ENCODE measurements around the gene KLHL12. TPM values are rescaled to one million over a fixed set of nuclear protein-coding genes. Genes with fewer than 3 reads are reported as not detected.

KLHL12 gene
- total and polyA plus RNA-seq, 2 donors (not counting 3 experiments of a cell fraction or from before 2014, with no cell fraction given) = 22.8 to 23.0 TPM

DNA sequence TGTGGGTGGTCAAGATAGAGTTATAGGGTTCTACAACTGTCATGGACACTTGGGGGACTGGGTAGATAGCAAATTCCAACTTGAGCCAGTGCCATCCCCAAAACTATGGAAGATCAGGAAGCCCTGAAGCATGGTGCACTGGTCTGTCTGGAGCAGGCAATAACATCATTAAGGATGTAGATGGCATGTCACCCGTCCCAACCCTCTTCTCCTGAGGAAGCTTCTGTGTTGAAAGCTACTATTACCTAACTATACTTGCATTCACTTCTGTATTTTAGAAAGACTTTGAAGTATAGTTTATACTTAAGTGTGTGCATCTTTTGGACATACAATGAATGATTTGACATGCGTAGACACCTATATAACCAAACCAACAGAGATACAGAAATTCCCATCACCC is 71.0 kb downstream of the KLHL12 start:
- dilution Hi-C loops (cut with MboI; ENCODE audit: extremely low pct_ligation_motif_present, low sequenced_read_pairs) (no loop called here), intact Hi-C loops (cut with micrococcal nuclease) (no loop called here)
- no peaks in the 10 kb centered on the region for H3K9me1 ChIP-seq (replicated peaks; ENCODE audit: control insufficient read depth, extremely low read depth, insufficient read depth, low read length)
- no peak overlapping the region for H3K9ac ChIP-seq (replicated peaks; ENCODE audit: extremely low read depth, insufficient read depth, low read length)
- H3K27ac ChIP-seq (ENCODE audit: insufficient read depth, low read depth, low read length) = no peak overlapping the region
- H3K36me3 ChIP-seq (ENCODE audit: control insufficient read depth in 2 of 2, extremely low read depth in 1 of 2, insufficient read depth in 2 of 2, low read length in 2 of 2) = no peaks in the 10 kb centered on the region
- no peak for FAIRE-seq
- no peaks in the 10 kb centered on the region for H3K79me2 ChIP-seq (ENCODE audit: control insufficient read depth, insufficient read depth, low read length)
- no peak overlapping the region for H3K4me2 ChIP-seq (ENCODE audit: insufficient read depth, low read length)
- H3K9me3 ChIP-seq (replicated peaks; ENCODE audit: control insufficient read depth, insufficient read depth, low read length) = no peaks in the 10 kb centered on the region
- H3K4me1 ChIP-seq (ENCODE audit: control insufficient read depth, extremely low read depth, insufficient read depth, low read length) = peaks cover 6% of the 10 kb centered on the region
- no peak overlapping the region for H3K4me3 ChIP-seq (replicated peaks in 1 of 3; ENCODE audit: insufficient read depth in 1 of 3, low read depth in 1 of 3, low read length in 3 of 3)
- TF ChIP-seq POLR2AphosphoS5 (IDR thresholded peaks at IDR 0.05; ENCODE audit: insufficient read depth, low read depth, low read length) (no peak), FOS (IDR thresholded peaks at IDR 0.05; ENCODE audit: borderline replicate concordance, insufficient read depth, low read length) (no peak), JUN (IDR thresholded peaks at IDR 0.05; ENCODE audit: borderline replicate concordance, insufficient read depth, insufficient read length, low read depth) (no peak)
- no TSS peak for BruUV-seq (replicated peaks)
- ChIA-PET POLR2A (no interaction called here), CTCF (no interaction called here)
- no peaks in the 10 kb centered on the region for H3K27me3 ChIP-seq (ENCODE audit: control insufficient read depth in 2 of 2, insufficient read depth in 2 of 2, low read length in 2 of 2)
- H2AFZ ChIP-seq (ENCODE audit: low read depth, low read length) = no peak overlapping the region
- no peak for DNase-seq (ENCODE audit: low read depth, low spot score)
- H4K20me1 ChIP-seq (replicated peaks; ENCODE audit: control insufficient read depth, extremely low read depth, insufficient read depth, low read length) = no peaks in the 10 kb centered on the region

DNA sequence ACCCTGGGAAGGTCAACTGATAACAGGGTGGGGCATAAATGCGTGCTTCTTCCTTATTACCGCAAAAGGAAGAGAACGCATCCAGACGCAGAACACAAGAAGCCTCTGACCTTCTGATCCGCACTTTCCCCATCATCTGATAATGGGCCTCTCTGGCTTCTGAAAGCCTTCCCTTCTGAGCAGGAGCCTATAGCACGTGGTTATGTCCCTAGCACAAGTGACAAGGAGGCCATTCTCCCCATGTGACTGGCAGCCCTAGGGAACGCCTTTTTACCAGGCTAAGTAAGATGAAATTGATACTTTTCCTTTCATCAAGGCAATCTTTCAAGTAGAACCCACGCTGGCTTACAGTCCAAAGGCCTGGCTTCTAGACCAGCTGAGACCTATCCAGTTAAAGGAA is 72.2 kb downstream of the KLHL12 start:
- CTCF ChIA-PET = interaction anchor here (1.0 kb wide), 1 partner anchor 11 kb away, joined by 4 read pairs; no protein-coding TSS in a partner anchor
- FAIRE-seq = no peak
- TF ChIP-seq, protein P1, sequence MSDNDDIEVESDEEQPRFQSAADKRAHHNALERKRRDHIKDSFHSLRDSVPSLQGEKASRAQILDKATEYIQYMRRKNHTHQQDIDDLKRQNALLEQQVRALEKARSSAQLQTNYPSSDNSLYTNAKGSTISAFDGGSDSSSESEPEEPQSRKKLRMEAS (IDR thresholded peaks at IDR 0.05; ENCODE audit: insufficient read depth, insufficient read length) = no peak
- peaks cover 6% of the 10 kb centered on the region for H3K4me1 ChIP-seq (ENCODE audit: control insufficient read depth, extremely low read depth, insufficient read depth, low read length)
- H3K9me3 ChIP-seq (replicated peaks; ENCODE audit: control insufficient read depth, insufficient read depth, low read length) = no peaks in the 10 kb centered on the region
- H3K27ac ChIP-seq (ENCODE audit: insufficient read depth, low read depth, low read length) = no peak overlapping the region
- no peaks in the 10 kb centered on the region for H3K9me1 ChIP-seq (replicated peaks; ENCODE audit: control insufficient read depth, extremely low read depth, insufficient read depth, low read length)
- H3K27me3 ChIP-seq (ENCODE audit: control insufficient read depth in 2 of 2, insufficient read depth in 2 of 2, low read length in 2 of 2) = no peaks in the 10 kb centered on the region
- H3K79me2 ChIP-seq (ENCODE audit: control insufficient read depth, insufficient read depth, low read length) = no peaks in the 10 kb centered on the region
- dilution Hi-C loops (cut with MboI; ENCODE audit: extremely low pct_ligation_motif_present, low sequenced_read_pairs) (no loop called here), intact Hi-C loops (cut with micrococcal nuclease) (no loop called here)
- BruUV-seq (replicated peaks) = no TSS peak
- POLR2A ChIA-PET = no interaction called here
- H4K20me1 ChIP-seq (replicated peaks; ENCODE audit: control insufficient read depth, extremely low read depth, insufficient read depth, low read length) = no peaks in the 10 kb centered on the region
- no peak overlapping the region for H3K9ac ChIP-seq (replicated peaks; ENCODE audit: extremely low read depth, insufficient read depth, low read length)
- no peak overlapping the region for H2AFZ ChIP-seq (ENCODE audit: low read depth, low read length)
- no peaks in the 10 kb centered on the region for H3K36me3 ChIP-seq (ENCODE audit: control insufficient read depth in 2 of 2, extremely low read depth in 1 of 2, insufficient read depth in 2 of 2, low read length in 2 of 2)
- DNase-seq (ENCODE audit: low read depth, low spot score) = no peak
- H3K4me2 ChIP-seq (ENCODE audit: insufficient read depth, low read length) = no peak overlapping the region
- H3K4me3 ChIP-seq (replicated peaks in 1 of 3; ENCODE audit: insufficient read depth in 1 of 3, low read depth in 1 of 3, low read length in 3 of 3) = no peak overlapping the region

All from endothelial cell of umbilical vein (primary cell).